ES-I3 (cell line): ENCODE data around the gene RUNX1.

ENCODE experiments used
- H3K36me3 ChIP-seq: 2 replicates; pipeline ENCODE4 v1.6.1; 2013; ENCODE audit warnings: mild to moderate bottlenecking, low read length, control low read depth, moderate library complexity; ENCODE audit not compliant: insufficient read depth
- H3K4me1 ChIP-seq: 2 replicates; pipeline ENCODE4 v1.6.1; 2013; ENCODE audit warnings: mild to moderate bottlenecking, control low read depth, low read length; ENCODE audit not compliant: insufficient read depth
- H3K9ac ChIP-seq: 2 replicates; pipeline ENCODE4 v1.6.1; 2013; ENCODE audit warnings: low read depth, mild to moderate bottlenecking, low read length, moderate library complexity
- H3K9me3 ChIP-seq: 2 replicates; pipeline ENCODE4 v1.6.1; 2013; ENCODE audit warnings: mild to moderate bottlenecking, low read length, moderate library complexity; ENCODE audit not compliant: control insufficient read depth, insufficient read depth

Gene RUNX1

GRCh38 chr21:34846601-34847112, 202.4 kb downstream of the RUNX1 start:
- Histone ChIP-seq H3K9me3 (no peaks in the 10 kb centered on the region), H3K4me1 (peaks cover 33% of the 10 kb centered on the region), H3K9ac (no peak overlapping the region), H3K36me3 (no peaks in the 10 kb centered on the region)

GRCh38 chr21:34845521-34846451, 203.3 kb downstream of the RUNX1 start:
- Histone ChIP-seq H3K36me3 (no peaks in the 10 kb centered on the region), H3K9ac (no peak overlapping the region), H3K4me1 (peaks cover 33% of the 10 kb centered on the region), H3K9me3 (no peaks in the 10 kb centered on the region)

GRCh38 chr21:34844924-34845238, 204.2 kb downstream of the RUNX1 start:
- peaks cover 33% of the 10 kb centered on the region for H3K4me1 ChIP-seq
- no peak overlapping the region for H3K9ac ChIP-seq
- no peaks in the 10 kb centered on the region for H3K36me3 ChIP-seq
- H3K9me3 ChIP-seq: no peaks in the 10 kb centered on the region

- Histone ChIP-seq H3K36me3 (no peaks in the 10 kb centered on the region), H3K9ac (no peak overlapping the region), H3K4me1 (peaks cover 33% of the 10 kb centered on the region), H3K9me3 (no peaks in the 10 kb centered on the region)
Observed at GRCh38 chr21:34844013-34844923, 204.8 kb downstream of the RUNX1 start.

GRCh38 chr21:34843562-34843961, 205.5 kb downstream of the RUNX1 start:
- Histone ChIP-seq H3K9ac (no peak overlapping the region), H3K36me3 (no peaks in the 10 kb centered on the region), H3K4me1 (peaks cover 33% of the 10 kb centered on the region), H3K9me3 (no peaks in the 10 kb centered on the region)

GRCh38 chr21:34841154-34841553, 207.9 kb downstream of the RUNX1 start:
- Histone ChIP-seq H3K9me3 (no peaks in the 10 kb centered on the region), H3K9ac (no peak overlapping the region), H3K4me1 (peaks cover 31% of the 10 kb centered on the region), H3K36me3 (no peaks in the 10 kb centered on the region)

- no peak overlapping the region for H3K9ac ChIP-seq
- no peaks in the 10 kb centered on the region for H3K36me3 ChIP-seq
- H3K9me3 ChIP-seq: no peaks in the 10 kb centered on the region
- peaks cover 31% of the 10 kb centered on the region for H3K4me1 ChIP-seq
Observed at GRCh38 chr21:34840693-34841092, 208.4 kb downstream of the RUNX1 start.

- Histone ChIP-seq H3K9me3 (no peaks in the 10 kb centered on the region), H3K36me3 (no peaks in the 10 kb centered on the region), H3K4me1 (peaks cover 30% of the 10 kb centered on the region), H3K9ac (no peak overlapping the region)
Observed at GRCh38 chr21:34838956-34839820, 209.9 kb downstream of the RUNX1 start.

- Histone ChIP-seq H3K9me3 (no peaks in the 10 kb centered on the region), H3K36me3 (no peaks in the 10 kb centered on the region), H3K4me1 (peaks cover 25% of the 10 kb centered on the region; the same call in 1 of the 2 replicates), H3K9ac (no peak overlapping the region)
Observed at GRCh38 chr21:34836933-34837505, 212.1 kb downstream of the RUNX1 start.

- Histone ChIP-seq H3K9me3 (no peaks in the 10 kb centered on the region), H3K36me3 (no peaks in the 10 kb centered on the region), H3K9ac (no peak overlapping the region), H3K4me1 (peaks cover 25% of the 10 kb centered on the region; the same call in 1 of the 2 replicates)
Observed at GRCh38 chr21:34836103-34836932, 212.8 kb downstream of the RUNX1 start.

- Histone ChIP-seq H3K4me1 (peaks cover 25% of the 10 kb centered on the region; the same call in 1 of the 2 replicates), H3K36me3 (no peaks in the 10 kb centered on the region), H3K9me3 (no peaks in the 10 kb centered on the region), H3K9ac (no peak overlapping the region)
Observed at GRCh38 chr21:34835526-34835925, 213.6 kb downstream of the RUNX1 start.

GRCh38 chr21:34834852-34835501, 214.1 kb downstream of the RUNX1 start:
- H3K4me1 ChIP-seq: peaks cover 25% of the 10 kb centered on the region; the same call in 1 of the 2 replicates
- H3K36me3 ChIP-seq: no peaks in the 10 kb centered on the region
- H3K9me3 ChIP-seq: no peaks in the 10 kb centered on the region
- no peak overlapping the region for H3K9ac ChIP-seq
